GM23338 (cell line): ENCODE data around the gene CTNNA3. TPM values are rescaled to one million over a fixed set of nuclear protein-coding genes. Genes with fewer than 3 reads are reported as not detected.

Source experiments
- ATAC-seq: fragments of 200-7000 bp; cut with Tn5 transposase; 3 replicates; pipeline ENCODE4 v1.9.1; 2020
- DNase-seq: peaks from one replicate; pipeline ENCODE4 v3.0.0-alpha.2; 2015; ENCODE audit warnings: low spot score
- H2AFZ ChIP-seq: fragments of 200-600 bp; sonication (generic); 2 replicates; pipeline ENCODE4 v1.8.0; 2016; ENCODE audit warnings: antibody characterized with exemption, mild to moderate bottlenecking, moderate library complexity
- H3F3A ChIP-seq: fragments of 200-600 bp; sonication (generic); replicated peaks from 2 replicates; pipeline ENCODE4 v1.8.0; 2017; ENCODE audit warnings: antibody characterized with exemption, mixed run types, low read depth
- H3K27ac ChIP-seq: fragments of 200-600 bp; sonication (generic); 2 replicates; pipeline ENCODE4 v1.6.1; 2016; ENCODE audit warnings: low read depth
- H3K27me3 ChIP-seq: fragments of 200-600 bp; sonication (generic); 2 replicates; pipeline ENCODE4 v1.8.0; 2016; ENCODE audit warnings: mild to moderate bottlenecking, mixed run types, moderate library complexity; ENCODE audit not compliant: insufficient read depth
- H3K36me3 ChIP-seq: fragments of 200-600 bp; sonication (generic); 2 replicates; pipeline ENCODE4 v1.8.0; 2016; ENCODE audit warnings: mild to moderate bottlenecking; ENCODE audit not compliant: insufficient read depth
- H3K4me1 ChIP-seq: fragments of 200-600 bp; sonication (generic); 2 replicates; pipeline ENCODE4 v1.8.0; 2016; ENCODE audit warnings: mild to moderate bottlenecking, moderate library complexity; ENCODE audit not compliant: insufficient read depth
- H3K4me2 ChIP-seq: fragments of 200-600 bp; sonication (generic); 2 replicates; pipeline ENCODE4 v1.7.1; 2017; ENCODE audit warnings: mixed run types
- H3K4me3 ChIP-seq: fragments of 200-600 bp; sonication (generic); 2 replicates; pipeline ENCODE4 v1.6.1; 2016; ENCODE audit warnings: mixed run types
- H3K79me2 ChIP-seq: fragments of 200-600 bp; sonication (generic); replicated peaks from 2 replicates; pipeline ENCODE4 v1.8.0; 2017; ENCODE audit warnings: mild to moderate bottlenecking; ENCODE audit not compliant: insufficient read depth
- H3K9me2 ChIP-seq: fragments of 200-600 bp; sonication (generic); 2 replicates; pipeline ENCODE4 v1.8.0; 2017; ENCODE audit not compliant: insufficient read depth
- H4K20me1 ChIP-seq: fragments of 200-600 bp; sonication (generic); replicated peaks from 2 replicates; pipeline ENCODE4 v1.8.0; 2017; ENCODE audit warnings: mild to moderate bottlenecking; ENCODE audit not compliant: insufficient read depth
- H3K27ac Mint-ChIP-seq: 2 replicates; pipeline ENCODE4 v1.8.0; 2020; ENCODE audit warnings: inconsistent platforms, mild to moderate bottlenecking, moderate library complexity, mixed read lengths
- H3K27me3 Mint-ChIP-seq: 3 replicates; pipeline ENCODE4 v1.8.0; 2022; ENCODE audit warnings: low read depth, mild to moderate bottlenecking, moderate library complexity, mixed read lengths, inconsistent platforms; ENCODE audit not compliant: insufficient read depth, poor library complexity
- H3K36me3 Mint-ChIP-seq: 3 replicates; pipeline ENCODE4 v1.8.0; 2021; ENCODE audit warnings: low read depth, mild to moderate bottlenecking, inconsistent platforms, moderate library complexity, mixed read lengths
- H3K4me1 Mint-ChIP-seq: 3 replicates; pipeline ENCODE4 v1.8.0; 2020; ENCODE audit warnings: mild to moderate bottlenecking, inconsistent platforms, mixed read lengths
- H3K4me3 Mint-ChIP-seq: 3 replicates; pipeline ENCODE4 v1.8.0; 2021; ENCODE audit warnings: moderate library complexity, mild to moderate bottlenecking, inconsistent platforms, mixed read lengths
- H3K9me3 Mint-ChIP-seq: 3 replicates; pipeline ENCODE4 v1.8.0; 2020; ENCODE audit warnings: moderate library complexity, mild to moderate bottlenecking, inconsistent platforms, mixed read lengths
- CREB1 ChIP-seq: fragments of 250-450 bp; sonication (Bioruptor Pico); IDR thresholded peaks from 2 replicates; pipeline ENCODE4 v1.5.0; 2020; ENCODE audit warnings: low read depth, mild to moderate bottlenecking, moderate library complexity
- JUNB ChIP-seq: IDR thresholded peaks from one replicate; pipeline ENCODE4 v1.6.1; 2016; ENCODE audit warnings: antibody characterized with exemption; ENCODE audit not compliant: unreplicated experiment
- NANOG ChIP-seq: IDR thresholded peaks from 2 replicates; pipeline ENCODE4 v1.6.1; 2016; ENCODE audit warnings: antibody characterized with exemption, borderline replicate concordance
- POLR2AphosphoS5 ChIP-seq: IDR thresholded peaks from 2 replicates; pipeline ENCODE4 v1.6.1; 2016; ENCODE audit warnings: antibody characterized with exemption, low read depth
- STAT1 ChIP-seq: IDR thresholded peaks from one replicate; pipeline ENCODE4 v1.6.1; 2016; ENCODE audit warnings: antibody characterized with exemption; ENCODE audit not compliant: unreplicated experiment
- ZNF331 ChIP-seq: fragments of 250-450 bp; sonication (Bioruptor Pico); IDR thresholded peaks from 2 replicates; pipeline ENCODE4 v1.5.0; 2020; ENCODE audit warnings: low read depth, mild to moderate bottlenecking, moderate library complexity
- polyA plus RNA-seq: library from polyadenylated mRNA; unstranded; fragments of >200 nt; fragmentation: Nextera tagmentation; extraction: Ambion mirVana; gene quantifications from 2 replicates; pipeline ENCODE4 v1.2.1, GENCODE V29; 2016
- total RNA-seq: library from RNA; depleted of rRNA; stranded (reverse); fragments of >200 nt; shearing (Covaris generic); gene quantifications from 2 replicates; pipeline ENCODE4 v1.2.3, GENCODE V29; 2014
- TF ChIP-seq, protein P1 (sequence below): IDR thresholded peaks from 2 replicates; pipeline ENCODE4 v1.6.1; 2016; ENCODE audit warnings: antibody characterized with exemption
- TF ChIP-seq, protein P2 (sequence below): IDR thresholded peaks from one replicate; pipeline ENCODE4 v1.6.1; 2018; ENCODE audit warnings: antibody characterized with exemption; ENCODE audit not compliant: unreplicated experiment
- TF ChIP-seq, protein P3 (sequence below), 2 experiments: fragments of 200-600 bp in 1 of 2; sonication (generic) in 1 of 2; conservative IDR thresholded peaks; 2 replicates each; pipeline versions ENCODE4 v1.5.1 to v1.6.1; 2016 to 2017; ENCODE audit warnings: antibody characterized with exemption in 2 of 2, low read depth in 2 of 2, mild to moderate bottlenecking in 2 of 2, moderate library complexity in 1 of 2

CTNNA3 gene
- total and polyA plus RNA-seq, 2 experiments from 2014 or later: 0.71 to 3.3 TPM

DNA sequence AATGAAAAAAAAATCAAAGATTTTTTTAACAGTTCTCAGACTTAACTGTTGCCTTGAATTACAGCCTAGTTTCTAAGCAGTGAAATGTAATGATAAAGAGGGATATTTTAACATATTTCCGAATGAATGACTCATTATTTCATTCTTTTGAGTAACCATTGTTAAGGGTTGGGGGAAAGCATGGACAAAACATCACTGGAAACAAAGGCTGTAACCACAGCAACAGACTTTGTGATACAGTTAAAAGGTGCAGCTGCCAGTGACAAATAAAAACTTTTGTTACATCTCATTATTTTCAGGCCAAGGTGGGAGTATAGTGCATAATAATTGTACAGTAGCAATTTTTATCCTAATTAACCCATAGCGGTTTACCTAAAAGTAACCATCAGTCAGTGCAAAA, 597.5 kb downstream of the CTNNA3 start:
- H3K36me3 Mint-ChIP-seq: no peaks in the 10 kb centered on the region
- TF ChIP-seq ZNF331 (CRISPR knock-in tag): no peak
- TF ChIP-seq, protein P1, sequence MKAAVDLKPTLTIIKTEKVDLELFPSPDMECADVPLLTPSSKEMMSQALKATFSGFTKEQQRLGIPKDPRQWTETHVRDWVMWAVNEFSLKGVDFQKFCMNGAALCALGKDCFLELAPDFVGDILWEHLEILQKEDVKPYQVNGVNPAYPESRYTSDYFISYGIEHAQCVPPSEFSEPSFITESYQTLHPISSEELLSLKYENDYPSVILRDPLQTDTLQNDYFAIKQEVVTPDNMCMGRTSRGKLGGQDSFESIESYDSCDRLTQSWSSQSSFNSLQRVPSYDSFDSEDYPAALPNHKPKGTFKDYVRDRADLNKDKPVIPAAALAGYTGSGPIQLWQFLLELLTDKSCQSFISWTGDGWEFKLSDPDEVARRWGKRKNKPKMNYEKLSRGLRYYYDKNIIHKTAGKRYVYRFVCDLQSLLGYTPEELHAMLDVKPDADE: no peak
- TF ChIP-seq, protein P2, sequence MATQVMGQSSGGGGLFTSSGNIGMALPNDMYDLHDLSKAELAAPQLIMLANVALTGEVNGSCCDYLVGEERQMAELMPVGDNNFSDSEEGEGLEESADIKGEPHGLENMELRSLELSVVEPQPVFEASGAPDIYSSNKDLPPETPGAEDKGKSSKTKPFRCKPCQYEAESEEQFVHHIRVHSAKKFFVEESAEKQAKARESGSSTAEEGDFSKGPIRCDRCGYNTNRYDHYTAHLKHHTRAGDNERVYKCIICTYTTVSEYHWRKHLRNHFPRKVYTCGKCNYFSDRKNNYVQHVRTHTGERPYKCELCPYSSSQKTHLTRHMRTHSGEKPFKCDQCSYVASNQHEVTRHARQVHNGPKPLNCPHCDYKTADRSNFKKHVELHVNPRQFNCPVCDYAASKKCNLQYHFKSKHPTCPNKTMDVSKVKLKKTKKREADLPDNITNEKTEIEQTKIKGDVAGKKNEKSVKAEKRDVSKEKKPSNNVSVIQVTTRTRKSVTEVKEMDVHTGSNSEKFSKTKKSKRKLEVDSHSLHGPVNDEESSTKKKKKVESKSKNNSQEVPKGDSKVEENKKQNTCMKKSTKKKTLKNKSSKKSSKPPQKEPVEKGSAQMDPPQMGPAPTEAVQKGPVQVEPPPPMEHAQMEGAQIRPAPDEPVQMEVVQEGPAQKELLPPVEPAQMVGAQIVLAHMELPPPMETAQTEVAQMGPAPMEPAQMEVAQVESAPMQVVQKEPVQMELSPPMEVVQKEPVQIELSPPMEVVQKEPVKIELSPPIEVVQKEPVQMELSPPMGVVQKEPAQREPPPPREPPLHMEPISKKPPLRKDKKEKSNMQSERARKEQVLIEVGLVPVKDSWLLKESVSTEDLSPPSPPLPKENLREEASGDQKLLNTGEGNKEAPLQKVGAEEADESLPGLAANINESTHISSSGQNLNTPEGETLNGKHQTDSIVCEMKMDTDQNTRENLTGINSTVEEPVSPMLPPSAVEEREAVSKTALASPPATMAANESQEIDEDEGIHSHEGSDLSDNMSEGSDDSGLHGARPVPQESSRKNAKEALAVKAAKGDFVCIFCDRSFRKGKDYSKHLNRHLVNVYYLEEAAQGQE: no peak
- TF ChIP-seq STAT1: no peak
- Histone ChIP-seq H2AFZ (no peak overlapping the region), H3K4me1 (peaks cover 31% of the 10 kb centered on the region), H3K27ac (no peak overlapping the region; the same call in 1 of the 2 replicates), H3F3A (no peaks in the 10 kb centered on the region), H3K27me3 (no peaks in the 10 kb centered on the region), H3K9me2 (no peaks in the 10 kb centered on the region), H3K36me3 (no peaks in the 10 kb centered on the region), H3K4me2 (peak overlapping the region; percentile 29), H4K20me1 (no peaks in the 10 kb centered on the region), H3K4me3 (0 out of 2 replicates have a peak overlapping the region, but pooled peaks have one; percentile 13), H3K79me2 (no peaks in the 10 kb centered on the region)
- peak; percentile 65 for DNase-seq
- H3K4me1 Mint-ChIP-seq: peaks cover 20% of the 10 kb centered on the region
- peak overlapping the region; percentile 69; the same call in 1 of the 2 replicates for H3K27ac Mint-ChIP-seq
- H3K27me3 Mint-ChIP-seq: no peaks in the 10 kb centered on the region
- ATAC-seq: peak; percentile 38; the same call in 1 of the 3 replicates
- H3K4me3 Mint-ChIP-seq: no peak overlapping the region
- H3K9me3 Mint-ChIP-seq: no peaks in the 10 kb centered on the region

DNA sequence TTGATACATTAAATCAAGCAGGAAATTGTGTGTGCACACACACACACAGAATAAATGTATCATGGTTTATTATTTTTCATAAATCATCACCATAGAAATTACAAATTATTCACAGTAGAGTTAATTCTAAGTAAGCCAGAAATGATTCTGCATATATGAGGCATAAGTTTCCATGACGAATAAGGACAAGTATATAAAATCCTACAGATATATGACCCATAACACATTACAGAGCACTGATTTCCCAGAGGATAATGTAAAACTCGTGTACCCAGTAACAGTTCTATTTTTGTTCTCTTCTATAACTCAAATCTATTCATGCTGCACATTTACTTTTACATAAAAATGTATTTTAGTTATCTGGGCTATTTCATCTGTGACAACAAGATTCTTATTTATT, 600.5 kb downstream of the CTNNA3 start:
- no peak overlapping the region for H3K27ac Mint-ChIP-seq
- Histone ChIP-seq H3K4me3 (no peak overlapping the region), H2AFZ (no peak overlapping the region), H3K4me2 (no peak overlapping the region), H3K4me1 (peaks cover 28% of the 10 kb centered on the region), H3K79me2 (no peaks in the 10 kb centered on the region), H3F3A (no peaks in the 10 kb centered on the region), H4K20me1 (no peaks in the 10 kb centered on the region), H3K9me2 (no peaks in the 10 kb centered on the region), H3K36me3 (no peaks in the 10 kb centered on the region), H3K27me3 (no peaks in the 10 kb centered on the region), H3K27ac (no peak overlapping the region)
- H3K27me3 Mint-ChIP-seq: no peaks in the 10 kb centered on the region
- H3K4me3 Mint-ChIP-seq: no peak overlapping the region
- H3K9me3 Mint-ChIP-seq: no peaks in the 10 kb centered on the region
- ATAC-seq (no peak), DNase-seq (no peak)
- no peaks in the 10 kb centered on the region for H3K36me3 Mint-ChIP-seq
- H3K4me1 Mint-ChIP-seq: peaks cover 19% of the 10 kb centered on the region
- TF ChIP-seq POLR2AphosphoS5 (no peak), STAT1 (no peak), NANOG (no peak), JUNB (no peak), CREB1 (CRISPR knock-in tag) (no peak)
- TF ChIP-seq, protein P3, sequence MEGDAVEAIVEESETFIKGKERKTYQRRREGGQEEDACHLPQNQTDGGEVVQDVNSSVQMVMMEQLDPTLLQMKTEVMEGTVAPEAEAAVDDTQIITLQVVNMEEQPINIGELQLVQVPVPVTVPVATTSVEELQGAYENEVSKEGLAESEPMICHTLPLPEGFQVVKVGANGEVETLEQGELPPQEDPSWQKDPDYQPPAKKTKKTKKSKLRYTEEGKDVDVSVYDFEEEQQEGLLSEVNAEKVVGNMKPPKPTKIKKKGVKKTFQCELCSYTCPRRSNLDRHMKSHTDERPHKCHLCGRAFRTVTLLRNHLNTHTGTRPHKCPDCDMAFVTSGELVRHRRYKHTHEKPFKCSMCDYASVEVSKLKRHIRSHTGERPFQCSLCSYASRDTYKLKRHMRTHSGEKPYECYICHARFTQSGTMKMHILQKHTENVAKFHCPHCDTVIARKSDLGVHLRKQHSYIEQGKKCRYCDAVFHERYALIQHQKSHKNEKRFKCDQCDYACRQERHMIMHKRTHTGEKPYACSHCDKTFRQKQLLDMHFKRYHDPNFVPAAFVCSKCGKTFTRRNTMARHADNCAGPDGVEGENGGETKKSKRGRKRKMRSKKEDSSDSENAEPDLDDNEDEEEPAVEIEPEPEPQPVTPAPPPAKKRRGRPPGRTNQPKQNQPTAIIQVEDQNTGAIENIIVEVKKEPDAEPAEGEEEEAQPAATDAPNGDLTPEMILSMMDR (conservative IDR thresholded peaks at IDR 0.05; ENCODE audit: low read depth in 2 of 2): no peak
- TF ChIP-seq, protein P2: no peak
- TF ChIP-seq, protein P1: no peak
